ENCODE measurements around the gene OR7G2.

Gene OR7G2

GRCh38 chr19:9126900-9127405 lies 19.7 kb upstream of the OR7G2 start, which contains the start of gene OR7G3:
OR7G3 (minus strand) TSS chr19:9126950; CDS start chr19:9126950, 0 bp downstream.
- Histone ChIP-seq H3K27ac (no peak within 1 kb of the TSS), H3K4me3 (no peak within 1 kb of the TSS)
- TF ChIP-seq, protein P1, sequence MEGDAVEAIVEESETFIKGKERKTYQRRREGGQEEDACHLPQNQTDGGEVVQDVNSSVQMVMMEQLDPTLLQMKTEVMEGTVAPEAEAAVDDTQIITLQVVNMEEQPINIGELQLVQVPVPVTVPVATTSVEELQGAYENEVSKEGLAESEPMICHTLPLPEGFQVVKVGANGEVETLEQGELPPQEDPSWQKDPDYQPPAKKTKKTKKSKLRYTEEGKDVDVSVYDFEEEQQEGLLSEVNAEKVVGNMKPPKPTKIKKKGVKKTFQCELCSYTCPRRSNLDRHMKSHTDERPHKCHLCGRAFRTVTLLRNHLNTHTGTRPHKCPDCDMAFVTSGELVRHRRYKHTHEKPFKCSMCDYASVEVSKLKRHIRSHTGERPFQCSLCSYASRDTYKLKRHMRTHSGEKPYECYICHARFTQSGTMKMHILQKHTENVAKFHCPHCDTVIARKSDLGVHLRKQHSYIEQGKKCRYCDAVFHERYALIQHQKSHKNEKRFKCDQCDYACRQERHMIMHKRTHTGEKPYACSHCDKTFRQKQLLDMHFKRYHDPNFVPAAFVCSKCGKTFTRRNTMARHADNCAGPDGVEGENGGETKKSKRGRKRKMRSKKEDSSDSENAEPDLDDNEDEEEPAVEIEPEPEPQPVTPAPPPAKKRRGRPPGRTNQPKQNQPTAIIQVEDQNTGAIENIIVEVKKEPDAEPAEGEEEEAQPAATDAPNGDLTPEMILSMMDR (IDR thresholded peaks at IDR 0.05) = no peak
- no peak for DNase-seq (ENCODE audit: low spot score)

DNA sequence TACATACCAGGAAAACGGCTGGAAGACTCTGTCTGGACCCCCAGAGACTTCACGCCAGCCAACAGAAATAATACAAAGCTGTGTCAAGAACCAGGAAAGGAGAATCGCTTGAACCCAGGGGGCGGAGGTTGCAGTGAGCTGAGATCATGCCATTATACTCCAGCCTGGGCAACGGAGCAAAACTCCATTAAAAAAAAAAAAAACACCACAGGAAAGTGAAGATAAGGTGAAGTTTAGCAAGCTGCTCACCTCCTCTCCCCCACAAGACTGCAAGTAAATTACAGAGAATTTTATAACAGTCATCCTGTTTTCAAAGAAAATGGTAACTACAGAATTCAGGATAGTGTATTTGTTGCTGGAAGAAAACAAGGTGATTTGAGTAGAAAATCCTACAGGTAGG lies 9.3 kb upstream of the OR7G2 start:
- DNase-seq (ENCODE audit: low spot score) = no peak
- Histone ChIP-seq H3K4me3 (no peak overlapping the region), H3K27ac (no peak overlapping the region)
- TF ChIP-seq, protein P1 (IDR thresholded peaks at IDR 0.05) = no peak

DNA sequence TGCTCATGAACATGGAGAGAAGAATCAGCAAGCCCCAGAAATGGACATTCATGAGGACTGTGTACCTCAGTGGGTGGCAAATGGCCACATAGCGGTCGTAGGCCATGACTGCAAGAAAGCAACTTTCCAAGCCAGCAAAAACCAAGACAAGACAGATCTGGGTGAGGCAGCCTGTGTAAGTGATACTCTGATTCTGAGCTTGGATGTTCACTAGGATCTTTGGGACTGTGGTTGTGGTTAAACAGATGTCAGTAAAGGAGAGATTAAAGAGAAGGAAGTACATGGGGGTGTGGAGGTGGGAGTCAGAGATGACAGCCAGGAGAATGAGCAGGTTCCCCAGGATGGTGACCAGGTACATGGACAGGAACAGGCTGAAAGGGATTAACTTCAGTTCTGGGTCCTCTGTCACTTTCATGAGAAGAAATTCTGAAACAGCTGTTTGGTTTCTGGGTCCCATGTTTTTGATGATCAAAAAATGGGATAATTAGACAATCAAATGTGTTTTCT lies 8.1 kb upstream of the OR7G2 start, which contains the start of gene OR7G1:
Gene OR7G1 (minus strand): TSS at position 457 of the 507 bp plus-strand sequence. CDS start 0 bp downstream, at position 457.
- TF ChIP-seq, protein P1 (IDR thresholded peaks at IDR 0.05) = no peak
- DNase-seq (ENCODE audit: low spot score) = no peak
- Histone ChIP-seq H3K4me3 (no peak within 1 kb of the TSS), H3K27ac (no peak within 1 kb of the TSS)

- Histone ChIP-seq H3K27ac (no peak overlapping the region), H3K4me3 (no peak overlapping the region)
- TF ChIP-seq, protein P1 (IDR thresholded peaks at IDR 0.05) = no peak
- DNase-seq (ENCODE audit: low spot score) = no peak
Measured at GRCh38 chr19:9109959-9110358, 2.7 kb upstream of the OR7G2 start.

DNA sequence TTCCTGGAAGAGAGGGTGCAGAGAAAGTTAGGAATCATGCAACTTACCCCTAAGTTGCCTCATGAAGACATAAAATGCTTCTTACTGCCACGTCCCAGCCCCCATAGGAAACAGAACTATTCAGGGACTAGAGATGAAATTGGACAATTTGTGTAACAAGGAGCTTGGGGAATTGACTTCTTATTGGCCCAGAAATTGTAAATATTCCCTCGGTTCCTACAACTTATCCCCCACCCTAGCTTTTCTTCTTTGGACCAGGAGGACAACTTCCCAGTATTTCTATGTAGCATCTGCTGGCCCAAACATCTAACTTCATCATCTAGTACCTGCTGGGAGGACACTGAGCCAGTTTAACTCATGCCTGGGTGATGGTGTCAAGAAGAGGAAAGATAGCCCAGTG lies 20.5 kb downstream of the OR7G2 start, which contains the start of gene OR1M1:
Gene OR1M1 (plus strand): TSS at position 301 of the 400 bp plus-strand sequence. CDS start 6,184 bp downstream, outside the sequence.
- no peak within 1 kb of the TSS for H3K4me3 ChIP-seq
- TF ChIP-seq, protein P1 (IDR thresholded peaks at IDR 0.05) = no peak
- H3K27ac ChIP-seq = no peak within 1 kb of the TSS
- DNase-seq (ENCODE audit: low spot score) = no peak

DNA sequence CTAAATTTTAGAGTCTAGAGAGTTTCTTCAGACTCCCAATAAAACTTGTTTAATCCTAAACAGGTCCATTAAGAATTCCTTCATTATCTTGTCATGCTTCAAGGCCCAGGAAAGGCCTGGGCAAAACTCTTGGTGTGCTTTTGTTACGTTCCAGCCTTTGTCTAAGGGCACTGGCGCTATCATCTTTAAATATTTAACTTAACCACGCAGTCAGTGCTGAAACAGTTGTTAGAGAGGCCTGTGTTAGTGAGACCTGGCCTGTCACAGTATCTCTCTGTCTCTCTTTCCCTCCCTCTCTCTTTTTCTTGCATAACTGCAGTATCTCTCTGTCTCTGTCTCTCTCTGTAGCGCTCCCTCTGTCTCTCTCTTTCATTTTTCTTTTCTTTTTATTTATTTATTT lies 28.6 kb downstream of the OR7G2 start:
- Histone ChIP-seq H3K4me3 (no peak overlapping the region), H3K27ac (no peak overlapping the region)
- no peak for DNase-seq (ENCODE audit: low spot score)
- TF ChIP-seq, protein P1 (IDR thresholded peaks at IDR 0.05) = no peak

GRCh38 chr19:9076901-9077300 lies 30.4 kb downstream of the OR7G2 start:
- Histone ChIP-seq H3K27ac (no peak overlapping the region), H3K4me3 (no peak overlapping the region)
- no peak for DNase-seq (ENCODE audit: low spot score)
- TF ChIP-seq, protein P1 (IDR thresholded peaks at IDR 0.05) = no peak

All from coronary artery (tissue), 2 donors.